Hepatocyte (in vitro differentiated cells): ENCODE data around the gene PHF12.

Experiments used
- EZH2 ChIP-seq: fragments of 200-600 bp; sonication (generic); IDR thresholded peaks from 2 replicates; pipeline ENCODE4 v1.6.1; 2016; ENCODE audit warnings: antibody characterized with exemption, mild to moderate bottlenecking, borderline replicate concordance
- EZH2phosphoT487 ChIP-seq: fragments of 200-600 bp; sonication (generic); IDR thresholded peaks from one replicate; pipeline ENCODE4 v1.6.1; 2018; ENCODE audit warnings: antibody characterized with exemption, mild to moderate bottlenecking, low read depth, moderate library complexity; ENCODE audit not compliant: unreplicated experiment, severe bottlenecking
- TF ChIP-seq, protein P1 (sequence below): fragments of 200-600 bp; sonication (generic); IDR thresholded peaks from 2 replicates; pipeline ENCODE4 v1.5.1; 2016; ENCODE audit warnings: antibody characterized with exemption, mild to moderate bottlenecking; ENCODE audit not compliant: poor library complexity

DNA sequence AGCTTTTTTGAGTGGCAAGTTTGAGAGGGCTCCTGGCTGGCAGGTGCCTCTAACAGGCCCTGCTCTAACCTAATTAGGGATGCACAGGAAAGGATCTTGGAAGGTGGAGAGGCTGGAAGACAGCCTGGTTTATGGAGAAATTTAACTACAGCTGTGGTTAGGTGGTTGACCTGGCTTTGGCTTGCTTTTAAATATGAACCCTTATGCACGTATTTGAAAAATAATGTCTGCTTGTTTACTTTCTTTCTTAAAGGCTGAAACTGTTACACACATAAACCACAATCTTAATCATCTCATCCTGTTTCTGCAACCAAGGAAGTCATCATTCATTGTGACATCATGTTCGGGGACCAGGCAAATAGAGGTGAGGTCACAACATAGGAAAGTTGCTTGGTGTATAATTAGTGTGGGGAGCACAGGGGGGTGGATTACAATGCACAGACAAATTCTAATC lies 25.4 kb downstream of the PHF12 start:
- TF ChIP-seq, protein P1, sequence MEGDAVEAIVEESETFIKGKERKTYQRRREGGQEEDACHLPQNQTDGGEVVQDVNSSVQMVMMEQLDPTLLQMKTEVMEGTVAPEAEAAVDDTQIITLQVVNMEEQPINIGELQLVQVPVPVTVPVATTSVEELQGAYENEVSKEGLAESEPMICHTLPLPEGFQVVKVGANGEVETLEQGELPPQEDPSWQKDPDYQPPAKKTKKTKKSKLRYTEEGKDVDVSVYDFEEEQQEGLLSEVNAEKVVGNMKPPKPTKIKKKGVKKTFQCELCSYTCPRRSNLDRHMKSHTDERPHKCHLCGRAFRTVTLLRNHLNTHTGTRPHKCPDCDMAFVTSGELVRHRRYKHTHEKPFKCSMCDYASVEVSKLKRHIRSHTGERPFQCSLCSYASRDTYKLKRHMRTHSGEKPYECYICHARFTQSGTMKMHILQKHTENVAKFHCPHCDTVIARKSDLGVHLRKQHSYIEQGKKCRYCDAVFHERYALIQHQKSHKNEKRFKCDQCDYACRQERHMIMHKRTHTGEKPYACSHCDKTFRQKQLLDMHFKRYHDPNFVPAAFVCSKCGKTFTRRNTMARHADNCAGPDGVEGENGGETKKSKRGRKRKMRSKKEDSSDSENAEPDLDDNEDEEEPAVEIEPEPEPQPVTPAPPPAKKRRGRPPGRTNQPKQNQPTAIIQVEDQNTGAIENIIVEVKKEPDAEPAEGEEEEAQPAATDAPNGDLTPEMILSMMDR: no peak
- TF ChIP-seq EZH2: no peak
- TF ChIP-seq EZH2phosphoT487: no peak
